Trophoblast cell (in vitro differentiated cells and primary cell): ENCODE measurements around the gene TLX2.
A peak's percentile ranks its signal among the peaks of the same experiment; 100 is the strongest.

Experiments used
- DNase-seq, 2 donors: peaks; one replicate each; pipeline ENCODE4 v3.0.0-alpha.2; 2016
- H2AFZ ChIP-seq: 2 replicates; pipeline ENCODE4 v1.6.1; 2013; ENCODE audit warnings: low read length, moderate library complexity, mild to moderate bottlenecking; ENCODE audit not compliant: insufficient read depth, poor library complexity
- H2AK5ac ChIP-seq: 2 replicates; pipeline ENCODE4 v1.6.1; 2013; ENCODE audit warnings: mild to moderate bottlenecking, low read length
- H2BK120ac ChIP-seq: 2 replicates; pipeline ENCODE4 v1.6.1; 2013; ENCODE audit warnings: low read length, mild to moderate bottlenecking, moderate library complexity; ENCODE audit not compliant: insufficient read depth, poor library complexity
- H2BK12ac ChIP-seq: 2 replicates; pipeline ENCODE4 v1.6.1; 2013; ENCODE audit warnings: mild to moderate bottlenecking, low read length, moderate library complexity
- H2BK5ac ChIP-seq: 2 replicates; pipeline ENCODE4 v1.6.1; 2013; ENCODE audit warnings: low read length, low read depth, moderate library complexity, mild to moderate bottlenecking; ENCODE audit not compliant: poor library complexity
- H3K14ac ChIP-seq: 2 replicates; pipeline ENCODE4 v1.6.1; 2013; ENCODE audit warnings: mild to moderate bottlenecking, low read length
- H3K18ac ChIP-seq: 2 replicates; pipeline ENCODE4 v1.6.1; 2013; ENCODE audit warnings: mild to moderate bottlenecking, low read length
- H3K23ac ChIP-seq: 2 replicates; pipeline ENCODE4 v1.6.1; 2013; ENCODE audit warnings: low read length
- H3K27ac ChIP-seq: 2 replicates; pipeline ENCODE4 v1.5.1; 2013; ENCODE audit warnings: low read depth, mild to moderate bottlenecking, inconsistent platforms, low read length, moderate library complexity
- H3K27me3 ChIP-seq: 2 replicates; pipeline ENCODE4 v1.6.1; 2013; ENCODE audit warnings: inconsistent platforms, mild to moderate bottlenecking, low read length, moderate library complexity; ENCODE audit not compliant: insufficient read depth
- H3K36me3 ChIP-seq, 2 experiments: 1 replicate in 1 of 2; 2 replicates in 1 of 2; pipeline ENCODE4 v1.6.1; 2013; ENCODE audit warnings: low read length in 2 of 2, mild to moderate bottlenecking in 2 of 2, moderate library complexity in 1 of 2; ENCODE audit not compliant: insufficient read depth in 2 of 2, control insufficient read depth in 1 of 2
- H3K4ac ChIP-seq: 2 replicates; pipeline ENCODE4 v1.6.1; 2013; ENCODE audit warnings: low read depth, mild to moderate bottlenecking, low read length, moderate library complexity
- H3K4me1 ChIP-seq, 2 experiments: 1 replicate in 1 of 2; 2 replicates in 1 of 2; pipeline ENCODE4 v1.6.1; 2013; ENCODE audit warnings: low read length in 2 of 2, mild to moderate bottlenecking in 2 of 2, moderate library complexity in 1 of 2; ENCODE audit not compliant: insufficient read depth in 2 of 2, control insufficient read depth in 1 of 2
- H3K4me2 ChIP-seq: 2 replicates; pipeline ENCODE4 v1.6.1; 2013; ENCODE audit warnings: inconsistent platforms, mild to moderate bottlenecking, low read length, moderate library complexity
- H3K4me3 ChIP-seq: 2 replicates; pipeline ENCODE4 v1.5.1; 2013; ENCODE audit warnings: mild to moderate bottlenecking, low read depth, low read length, inconsistent platforms
- H3K79me1 ChIP-seq: one replicate; pipeline ENCODE4 v1.6.1; 2013; ENCODE audit warnings: low read length
- H3K79me2 ChIP-seq: 2 replicates; pipeline ENCODE4 v1.6.1; 2013; ENCODE audit warnings: low read length, mild to moderate bottlenecking; ENCODE audit not compliant: control insufficient read depth, insufficient read depth, poor library complexity
- H3K9ac ChIP-seq: 2 replicates; pipeline ENCODE4 v1.6.1; 2013; ENCODE audit warnings: mild to moderate bottlenecking, low read length
- H3K9me3 ChIP-seq: 2 replicates; pipeline ENCODE4 v1.6.1; 2013; ENCODE audit warnings: low read depth, mild to moderate bottlenecking, control low read depth, inconsistent platforms, low read length; ENCODE audit not compliant: insufficient read depth
- H4K12ac ChIP-seq: 2 replicates; pipeline ENCODE4 v1.6.1; 2013; ENCODE audit warnings: low read depth, mild to moderate bottlenecking, low read length, moderate library complexity
- H4K8ac ChIP-seq: 2 replicates; pipeline ENCODE4 v1.6.1; 2013; ENCODE audit warnings: low read depth, mild to moderate bottlenecking, low read length, moderate library complexity
- H4K91ac ChIP-seq: one replicate; pipeline ENCODE4 v1.6.1; 2013; ENCODE audit warnings: low read depth, mild to moderate bottlenecking, low read length, moderate library complexity
- WGBS: extraction: QIAGEN DNeasy Blood & Tissue Kit; methylation state at CpG from one replicate; pipeline ENCODE4 v1.1.7; 2013; ENCODE audit warnings: missing lambda C conversion rate; ENCODE audit not compliant: insufficient read length, insufficient coverage; ENCODE audit errors: extremely low coverage; 5-methylcytosine and 5-hydroxymethylcytosine counted together

The TLX2 gene

GRCh38 chr2:74546004-74546403 lies 31.8 kb downstream of the TLX2 start:
- Histone ChIP-seq H3K4ac (no peak overlapping the region), H2AFZ (no peak overlapping the region), H2BK120ac (no peak overlapping the region), H3K23ac (no peak overlapping the region), H3K9me3 (peaks cover 8% of the 10 kb centered on the region), H3K9ac (no peak overlapping the region), H3K36me3 (no peaks in the 10 kb centered on the region), H3K4me3 (no peak overlapping the region), H4K8ac (no peak overlapping the region), H3K79me2 (no peaks in the 10 kb centered on the region), H3K4me2 (no peak overlapping the region), H3K18ac (no peak overlapping the region), H4K91ac (no peak overlapping the region), H3K79me1 (no peaks in the 10 kb centered on the region), H4K12ac (no peak overlapping the region), H3K27ac (no peak overlapping the region), H3K14ac (no peak overlapping the region), H2BK12ac (no peak overlapping the region), H2AK5ac (no peak overlapping the region), H3K4me1 (peaks cover 4 to 7% of the 10 kb centered on the region in 2 experiments), H3K27me3 (peaks cover 25% of the 10 kb centered on the region), H2BK5ac (no peak overlapping the region)
- WGBS = no CpG with 5 or more reads among the region's 3 CpGs
- no peak for DNase-seq

GRCh38 chr2:74548285-74548899 lies 34.1 kb downstream of the TLX2 start:
- H2BK5ac ChIP-seq = no peak overlapping the region
- H2BK12ac ChIP-seq = no peak overlapping the region
- H2AK5ac ChIP-seq = no peak overlapping the region
- H3K27ac ChIP-seq = no peak overlapping the region
- H3K14ac ChIP-seq = no peak overlapping the region
- H4K91ac ChIP-seq = no peak overlapping the region
- peaks cover 30% of the 10 kb centered on the region for H3K27me3 ChIP-seq
- no peak overlapping the region for H4K8ac ChIP-seq
- H3K4ac ChIP-seq = no peak overlapping the region
- peaks cover 8% of the 10 kb centered on the region for H3K9me3 ChIP-seq
- H3K23ac ChIP-seq = no peak overlapping the region
- peak overlapping the region; percentile 8 for H3K4me3 ChIP-seq
- H4K12ac ChIP-seq = no peak overlapping the region
- no peak overlapping the region for H3K9ac ChIP-seq
- H3K4me2 ChIP-seq = peak overlapping the region; percentile 75
- H3K36me3 ChIP-seq = no peaks in the 10 kb centered on the region
- no peaks in the 10 kb centered on the region for H3K79me1 ChIP-seq
- H3K4me1 ChIP-seq = peaks cover 7 to 9% of the 10 kb centered on the region in 2 experiments
- no peaks in the 10 kb centered on the region for H3K79me2 ChIP-seq
- H3K18ac ChIP-seq = no peak overlapping the region
- H2AFZ ChIP-seq = peak overlapping the region; percentile 86
- DNase-seq = no peak
- peak overlapping the region; percentile 31 for H2BK120ac ChIP-seq
- no CpG with 5 or more reads among the region's 26 CpGs for WGBS

- H3K4me1 ChIP-seq = peaks cover 9 to 13% of the 10 kb centered on the region in 2 experiments
- peaks cover 2% of the 10 kb centered on the region for H3K79me1 ChIP-seq
- peaks cover 33% of the 10 kb centered on the region for H3K27me3 ChIP-seq
- no peak overlapping the region for H3K9ac ChIP-seq
- peak overlapping the region; percentile 8 for H4K91ac ChIP-seq
- H4K8ac ChIP-seq = peak overlapping the region; percentile 59
- peak overlapping the region; percentile 86 for H2AFZ ChIP-seq
- H4K12ac ChIP-seq = no peak overlapping the region
- H3K23ac ChIP-seq = no peak overlapping the region
- H3K4me3 ChIP-seq = peak overlapping the region; percentile 8
- no peak overlapping the region for H3K4ac ChIP-seq
- no peak overlapping the region for H3K18ac ChIP-seq
- H2BK120ac ChIP-seq = peak overlapping the region; percentile 31
- no peak overlapping the region for H3K27ac ChIP-seq
- H3K9me3 ChIP-seq = peaks cover 8% of the 10 kb centered on the region
- no peaks in the 10 kb centered on the region for H3K79me2 ChIP-seq
- no peak overlapping the region for H2BK5ac ChIP-seq
- no peak overlapping the region for H3K14ac ChIP-seq
- no peak overlapping the region for H2AK5ac ChIP-seq
- WGBS = no CpG with 5 or more reads among the region's 85 CpGs
- no peaks in the 10 kb centered on the region for H3K36me3 ChIP-seq
- no peak overlapping the region for H2BK12ac ChIP-seq
- peak overlapping the region; percentile 75 for H3K4me2 ChIP-seq
- DNase-seq = peak in 1 of 2 donors; percentile 70
Observed at GRCh38 chr2:74548900-74549826, 34.9 kb downstream of the TLX2 start.

GRCh38 chr2:74550231-74550630 lies 36.0 kb downstream of the TLX2 start:
- Histone ChIP-seq H2BK12ac (no peak overlapping the region), H4K12ac (no peak overlapping the region), H3K4me3 (no peak overlapping the region), H3K79me2 (no peaks in the 10 kb centered on the region), H3K27ac (no peak overlapping the region), H2AK5ac (no peak overlapping the region), H2AFZ (no peak overlapping the region), H3K9ac (no peak overlapping the region), H3K23ac (no peak overlapping the region), H3K79me1 (peaks cover 7% of the 10 kb centered on the region), H3K4ac (no peak overlapping the region), H2BK120ac (no peak overlapping the region), H3K9me3 (peaks cover 8% of the 10 kb centered on the region), H3K27me3 (peaks cover 37% of the 10 kb centered on the region), H3K14ac (no peak overlapping the region), H4K91ac (no peak overlapping the region), H4K8ac (no peak overlapping the region), H3K4me1 (peaks cover 12 to 21% of the 10 kb centered on the region in 2 experiments), H3K18ac (no peak overlapping the region), H3K36me3 (no peaks in the 10 kb centered on the region), H2BK5ac (no peak overlapping the region), H3K4me2 (no peak overlapping the region)
- WGBS = no CpG with 5 or more reads among the region's 7 CpGs
- no peak for DNase-seq
